Measurements from ENCODE around the gene MCC. TPM values are rescaled to one million over a fixed set of nuclear protein-coding genes. Genes with fewer than 3 reads are reported as not detected.
A peak's percentile ranks its signal among the peaks of the same experiment; 100 is the strongest.

The MCC gene
- total and polyA plus RNA-seq, 4 donors: 9.0 to 47.3 (median 14.7) TPM

DNA sequence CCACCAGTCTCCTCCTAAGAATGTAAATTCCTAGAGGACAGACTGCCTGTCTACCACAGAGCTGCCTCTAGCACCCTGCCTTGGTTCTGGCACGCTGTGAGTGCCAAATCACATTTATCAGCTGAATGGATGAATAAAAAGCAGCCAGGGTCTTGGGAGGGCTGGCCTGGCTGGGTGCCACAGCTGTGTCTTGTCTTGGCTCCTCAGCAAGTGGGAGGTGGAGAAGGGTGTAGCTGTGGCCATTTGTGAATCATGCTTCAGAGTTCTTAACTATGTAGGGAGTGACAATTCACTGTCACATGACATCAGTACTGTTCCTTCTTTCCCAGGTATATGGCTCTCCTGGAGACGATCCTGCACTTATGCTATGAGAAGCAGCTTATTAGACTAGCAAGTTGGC lies 441.0 kb downstream of the MCC start (continued):
- TF ChIP-seq HNF4A (conservative IDR thresholded peaks at IDR 0.05) (no peak), EGR1 (IDR thresholded peaks at IDR 0.05; ENCODE audit: low read depth in 2 of 2) (no peak), HNF4G (IDR thresholded peaks at IDR 0.05) (no peak), REST (IDR thresholded peaks at IDR 0.05) (no peak), SP1 (IDR thresholded peaks at IDR 0.05) (no peak), FOXA1 (IDR thresholded peaks at IDR 0.05) (no peak)

- Histone ChIP-seq H3K36me3 (ENCODE audit: control insufficient read depth in 4 of 4, insufficient read depth in 3 of 4, low read depth in 1 of 4, low read length in 3 of 4) (peaks cover 6 to 53% (median 40%) of the 10 kb centered on the region in 4 donors), H3K9ac (ENCODE audit: low read depth in 1 of 2, low read length in 2 of 2) (no peak overlapping the region), H3K27me3 (ENCODE audit: control insufficient read depth in 4 of 4, insufficient read depth in 4 of 4, low read length in 3 of 4) (no peaks in the 10 kb centered on the region), H3K4me3 (ENCODE audit: low read depth in 1 of 3, low read length in 3 of 3) (no peak overlapping the region), H3K4me1 (ENCODE audit: control insufficient read depth in 4 of 4, insufficient read depth in 4 of 4, low read length in 3 of 4) (no peaks in the 10 kb centered on the region), H3K9me3 (ENCODE audit: control insufficient read depth in 4 of 4, low read length in 3 of 4) (no peaks in the 10 kb centered on the region), H3K27ac (ENCODE audit: low read depth in 1 of 2, low read length in 2 of 2) (no peak overlapping the region)
- no peak for DNase-seq (ENCODE audit: low spot score)
- TF ChIP-seq ZBTB33 (IDR thresholded peaks at IDR 0.05) (no peak), HNF4A (conservative IDR thresholded peaks at IDR 0.05) (no peak), GABPA (IDR thresholded peaks at IDR 0.05 in 1 of 2, conservative IDR thresholded peaks at IDR 0.05 in 1 of 2) (no peak), FOXA2 (IDR thresholded peaks at IDR 0.05) (no peak)
- TF ChIP-seq, protein P1, sequence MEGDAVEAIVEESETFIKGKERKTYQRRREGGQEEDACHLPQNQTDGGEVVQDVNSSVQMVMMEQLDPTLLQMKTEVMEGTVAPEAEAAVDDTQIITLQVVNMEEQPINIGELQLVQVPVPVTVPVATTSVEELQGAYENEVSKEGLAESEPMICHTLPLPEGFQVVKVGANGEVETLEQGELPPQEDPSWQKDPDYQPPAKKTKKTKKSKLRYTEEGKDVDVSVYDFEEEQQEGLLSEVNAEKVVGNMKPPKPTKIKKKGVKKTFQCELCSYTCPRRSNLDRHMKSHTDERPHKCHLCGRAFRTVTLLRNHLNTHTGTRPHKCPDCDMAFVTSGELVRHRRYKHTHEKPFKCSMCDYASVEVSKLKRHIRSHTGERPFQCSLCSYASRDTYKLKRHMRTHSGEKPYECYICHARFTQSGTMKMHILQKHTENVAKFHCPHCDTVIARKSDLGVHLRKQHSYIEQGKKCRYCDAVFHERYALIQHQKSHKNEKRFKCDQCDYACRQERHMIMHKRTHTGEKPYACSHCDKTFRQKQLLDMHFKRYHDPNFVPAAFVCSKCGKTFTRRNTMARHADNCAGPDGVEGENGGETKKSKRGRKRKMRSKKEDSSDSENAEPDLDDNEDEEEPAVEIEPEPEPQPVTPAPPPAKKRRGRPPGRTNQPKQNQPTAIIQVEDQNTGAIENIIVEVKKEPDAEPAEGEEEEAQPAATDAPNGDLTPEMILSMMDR (IDR thresholded peaks at IDR 0.05; ENCODE audit: low read depth, low read length, missing input control): no peak
- WGBS: 93% methylated on average over 11 of the region's 11 CpGs
Observed at GRCh38 chr5:113044776-113045465, 443.3 kb downstream of the MCC start.

DNA sequence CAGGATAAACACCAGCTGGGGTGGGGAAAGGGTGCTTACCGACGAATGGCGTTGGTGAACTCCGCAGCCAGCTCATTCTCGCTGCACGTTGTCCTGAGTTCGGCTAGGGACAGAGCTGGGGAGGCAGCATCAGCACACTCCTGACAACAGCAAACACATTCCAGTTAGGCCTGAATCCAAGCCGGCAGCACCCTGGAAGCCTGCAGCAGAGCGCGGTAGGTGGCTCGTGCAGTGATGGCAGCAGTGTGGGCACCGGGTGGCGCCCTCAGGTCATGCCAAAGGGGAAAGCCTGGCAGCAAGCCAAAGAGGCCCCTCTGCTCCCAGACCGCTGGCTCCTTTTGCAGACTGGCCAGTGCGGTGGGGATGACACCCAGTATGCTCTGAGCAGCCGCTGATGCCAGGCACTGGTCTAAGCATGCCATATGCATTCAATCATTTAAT lies 444.7 kb downstream of the MCC start:
- H3K36me3 ChIP-seq (ENCODE audit: control insufficient read depth in 4 of 4, insufficient read depth in 3 of 4, low read depth in 1 of 4, low read length in 3 of 4): peaks cover 6 to 53% (median 38%) of the 10 kb centered on the region in 4 donors
- 65% methylated on average over 16 of the region's 16 CpGs for WGBS
- no peaks in the 10 kb centered on the region for H3K9me3 ChIP-seq (ENCODE audit: control insufficient read depth in 4 of 4, low read length in 3 of 4)
- DNase-seq (ENCODE audit: low spot score): no peak
- no peaks in the 10 kb centered on the region for H3K4me1 ChIP-seq (ENCODE audit: control insufficient read depth in 4 of 4, insufficient read depth in 4 of 4, low read length in 3 of 4)
- H3K4me3 ChIP-seq (ENCODE audit: low read depth in 1 of 3, low read length in 3 of 3): no peak overlapping the region
- no peak overlapping the region for H3K27ac ChIP-seq (ENCODE audit: low read depth in 1 of 2, low read length in 2 of 2)
- no peaks in the 10 kb centered on the region for H3K27me3 ChIP-seq (ENCODE audit: control insufficient read depth in 4 of 4, insufficient read depth in 4 of 4, low read length in 3 of 4)
- H3K9ac ChIP-seq (ENCODE audit: low read depth in 1 of 2, low read length in 2 of 2): no peak overlapping the region
- TF ChIP-seq RAD21 (IDR thresholded peaks at IDR 0.05) (peak; percentile 62 to 73), RXRA (IDR thresholded peaks at IDR 0.05) (peak in 1 of 2 donors; percentile 31), NR2F2 (IDR thresholded peaks at IDR 0.05) (no peak)
- TF ChIP-seq, protein P1 (IDR thresholded peaks at IDR 0.05; ENCODE audit: low read depth, low read length, missing input control): peak; percentile 11

Measured in liver (tissue), 9 donors.